Mucosa of descending colon (tissue), 3 donors: Measurements from ENCODE around the gene CACNA1F. TPM values are rescaled to one million over a fixed set of nuclear protein-coding genes. Genes with fewer than 3 reads are reported as not detected.

Experiments used
- ATAC-seq: fragments of 200-7000 bp; cut with Tn5 transposase; one replicate; pipeline ENCODE4 v1.9.1; 2020; ENCODE audit warnings: mild to moderate bottlenecking, moderate library complexity
- DNase-seq, 3 donors: peaks; one replicate each; pipeline ENCODE4 v3.0.0-alpha.2; 2020
- H3K36me3 ChIP-seq: fragments of 200-600 bp; one replicate; pipeline ENCODE4 v1.8.0; 2021; ENCODE audit warnings: low read depth, mild to moderate bottlenecking
- H3K4me1 ChIP-seq: fragments of 200-600 bp; one replicate; pipeline ENCODE4 v1.8.0; 2021; ENCODE audit warnings: low read depth, mild to moderate bottlenecking
- H3K4me3 ChIP-seq: fragments of 200-600 bp; one replicate; pipeline ENCODE4 v1.8.0; 2021; ENCODE audit warnings: mild to moderate bottlenecking
- H3K9me3 ChIP-seq: fragments of 200-600 bp; one replicate; pipeline ENCODE4 v1.8.0; 2021; ENCODE audit warnings: mild to moderate bottlenecking
- intact Hi-C, 2 donors: fragments of 100-400 bp; cut with DNase I in 1 of 2; cut with micrococcal nuclease in 1 of 2; formaldehyde crosslinking; loops; one replicate each; pipeline versions ENCODE4 v1.11.0 to v1.11.1; 2022; cut with DNase I, micrococcal nuclease
- total RNA-seq, 3 donors: library from RNA; stranded (reverse); fragmentation: NEBNext Ultra II Directional in 2 of 3; extraction: Animal tissue kit (Norgen Biotek cat#: 25700) in 2 of 3; gene quantifications; one replicate each; pipeline versions ENCODE4 v1.2.1 to v1.2.4, GENCODE V29; 2021 to 2023
- TF ChIP-seq, protein P1 (sequence below): fragments of 200-600 bp; IDR thresholded peaks from one replicate; pipeline ENCODE4 v1.8.0; 2022; ENCODE audit warnings: antibody characterized with exemption, mild to moderate bottlenecking
- donor health status: DM: no; HTN: no; CAD: no; lungs with moderate emphysema.
- donor health status: DM: no; HTN: no; CAD: no.
- donor health status: DM: no; HTN: yes; CAD: no.

The CACNA1F gene
- total RNA-seq, 3 donors from 2014 or later = 0.70 to 3.0 (median 1.7) TPM

DNA sequence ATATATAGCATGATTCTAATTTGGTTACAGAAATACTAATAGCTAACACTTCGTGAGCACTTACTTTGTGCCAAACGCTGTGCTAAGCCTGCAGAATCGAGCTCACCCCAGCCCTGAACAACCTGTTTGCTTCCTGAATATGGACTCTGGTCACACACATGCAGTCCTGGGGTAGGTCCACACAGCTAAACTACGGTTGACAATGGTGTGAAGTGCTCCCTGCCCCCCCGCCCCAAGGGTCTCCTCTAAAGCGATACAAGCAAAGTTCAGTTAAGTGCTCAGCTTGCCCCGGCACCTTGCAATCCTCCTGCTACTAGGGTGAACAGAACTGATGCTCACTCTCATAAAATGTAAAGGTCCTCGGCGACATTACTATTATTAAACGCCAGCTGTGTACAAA is 30.5 kb upstream of the CACNA1F start:
- TF ChIP-seq, protein P1, sequence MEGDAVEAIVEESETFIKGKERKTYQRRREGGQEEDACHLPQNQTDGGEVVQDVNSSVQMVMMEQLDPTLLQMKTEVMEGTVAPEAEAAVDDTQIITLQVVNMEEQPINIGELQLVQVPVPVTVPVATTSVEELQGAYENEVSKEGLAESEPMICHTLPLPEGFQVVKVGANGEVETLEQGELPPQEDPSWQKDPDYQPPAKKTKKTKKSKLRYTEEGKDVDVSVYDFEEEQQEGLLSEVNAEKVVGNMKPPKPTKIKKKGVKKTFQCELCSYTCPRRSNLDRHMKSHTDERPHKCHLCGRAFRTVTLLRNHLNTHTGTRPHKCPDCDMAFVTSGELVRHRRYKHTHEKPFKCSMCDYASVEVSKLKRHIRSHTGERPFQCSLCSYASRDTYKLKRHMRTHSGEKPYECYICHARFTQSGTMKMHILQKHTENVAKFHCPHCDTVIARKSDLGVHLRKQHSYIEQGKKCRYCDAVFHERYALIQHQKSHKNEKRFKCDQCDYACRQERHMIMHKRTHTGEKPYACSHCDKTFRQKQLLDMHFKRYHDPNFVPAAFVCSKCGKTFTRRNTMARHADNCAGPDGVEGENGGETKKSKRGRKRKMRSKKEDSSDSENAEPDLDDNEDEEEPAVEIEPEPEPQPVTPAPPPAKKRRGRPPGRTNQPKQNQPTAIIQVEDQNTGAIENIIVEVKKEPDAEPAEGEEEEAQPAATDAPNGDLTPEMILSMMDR = no peak
- no peak for DNase-seq
- ATAC-seq = no peak
- no peaks in the 10 kb centered on the region for H3K9me3 ChIP-seq
- intact Hi-C loops = no loop called here
- no peaks in the 10 kb centered on the region for H3K4me1 ChIP-seq
- H3K36me3 ChIP-seq = no peaks in the 10 kb centered on the region
- H3K4me3 ChIP-seq = no peak overlapping the region

DNA sequence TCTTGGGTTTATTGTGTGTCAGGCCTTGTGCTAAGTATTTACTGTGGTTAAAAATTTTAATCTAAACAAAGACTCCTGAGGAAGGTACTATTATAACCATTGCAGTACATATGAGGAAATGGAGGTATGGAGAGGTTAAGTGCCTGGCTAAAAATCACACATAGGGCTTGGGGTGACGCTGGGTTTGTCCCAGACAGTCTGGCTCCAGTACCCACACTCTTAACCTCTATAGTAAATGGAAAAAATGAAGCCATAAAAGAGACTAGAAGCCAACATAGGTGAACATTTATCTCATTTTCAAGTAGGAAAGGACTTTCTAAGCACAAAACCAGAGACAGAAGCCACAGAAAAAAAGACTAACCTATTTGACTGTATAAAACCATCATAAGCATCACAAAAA is 29.5 kb upstream of the CACNA1F start:
- no peaks in the 10 kb centered on the region for H3K4me1 ChIP-seq
- no peaks in the 10 kb centered on the region for H3K9me3 ChIP-seq
- intact Hi-C loops = no loop called here
- TF ChIP-seq, protein P1 = no peak
- no peaks in the 10 kb centered on the region for H3K36me3 ChIP-seq
- no peak for ATAC-seq
- no peak for DNase-seq
- no peak overlapping the region for H3K4me3 ChIP-seq

DNA sequence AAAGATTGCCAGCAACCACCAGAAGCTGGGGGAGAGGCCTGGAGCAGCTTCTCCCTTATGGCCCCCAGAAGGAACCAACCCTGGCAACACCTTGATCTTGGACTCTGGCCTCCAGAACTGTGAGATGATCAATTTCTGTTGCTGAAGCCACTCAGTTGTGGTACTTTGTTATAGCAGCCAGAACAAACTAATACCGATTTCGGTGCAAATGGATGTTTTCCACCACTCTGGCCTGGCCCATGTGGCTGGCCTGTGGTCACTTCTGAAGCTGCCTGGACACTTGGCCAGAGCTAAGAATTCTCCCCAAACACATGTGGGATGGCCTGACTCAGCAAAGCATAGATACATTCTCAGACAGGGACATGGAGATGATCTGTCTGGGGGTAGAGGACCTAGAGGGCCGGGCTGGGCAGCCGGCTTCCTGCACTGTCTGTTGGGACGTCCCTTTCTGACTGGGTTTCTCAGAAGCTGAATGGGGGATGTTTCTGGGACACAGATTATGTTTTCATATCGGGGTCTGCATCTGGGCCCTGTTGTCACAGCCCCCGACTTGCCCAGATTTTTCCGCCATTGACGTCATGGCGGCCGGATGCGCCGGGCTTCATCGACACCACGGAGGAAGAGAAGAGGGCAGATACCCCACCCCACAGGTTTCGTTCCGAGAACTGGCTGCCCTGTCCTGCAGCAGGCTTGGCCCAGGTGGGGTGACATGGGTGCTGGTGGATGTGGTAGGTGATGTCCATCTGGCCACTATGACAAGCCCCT is 27.3 kb upstream of the CACNA1F start:
- TF ChIP-seq, protein P1 = no peak
- no peak for DNase-seq
- no peak for ATAC-seq
- no peaks in the 10 kb centered on the region for H3K9me3 ChIP-seq
- H3K4me3 ChIP-seq = no peak overlapping the region
- H3K36me3 ChIP-seq = no peaks in the 10 kb centered on the region
- no peaks in the 10 kb centered on the region for H3K4me1 ChIP-seq
- intact Hi-C loops = no loop called here

DNA sequence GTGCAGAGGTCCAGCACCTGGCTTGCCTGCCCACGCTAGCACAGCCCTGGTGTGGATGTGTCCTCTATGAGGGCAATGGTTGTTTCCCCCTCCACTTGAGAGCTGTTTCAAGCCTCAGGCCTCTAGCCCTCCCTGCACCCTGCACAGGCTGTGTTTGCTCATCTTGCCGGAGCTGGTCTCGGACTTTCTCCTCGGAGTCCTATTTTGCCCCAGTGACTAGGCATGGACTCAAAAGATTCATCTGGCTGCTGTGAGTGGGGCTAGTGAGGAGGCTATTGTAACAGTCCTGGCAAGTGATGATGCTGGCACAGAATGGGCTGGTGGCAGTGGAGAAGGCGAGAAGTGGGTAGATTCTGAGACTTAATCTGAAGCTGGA is 25.6 kb upstream of the CACNA1F start:
- Histone ChIP-seq H3K36me3 (no peaks in the 10 kb centered on the region), H3K9me3 (no peaks in the 10 kb centered on the region), H3K4me1 (no peaks in the 10 kb centered on the region), H3K4me3 (no peak overlapping the region)
- intact Hi-C loops = no loop called here
- DNase-seq = no peak
- no peak for ATAC-seq
- TF ChIP-seq, protein P1 = no peak

DNA sequence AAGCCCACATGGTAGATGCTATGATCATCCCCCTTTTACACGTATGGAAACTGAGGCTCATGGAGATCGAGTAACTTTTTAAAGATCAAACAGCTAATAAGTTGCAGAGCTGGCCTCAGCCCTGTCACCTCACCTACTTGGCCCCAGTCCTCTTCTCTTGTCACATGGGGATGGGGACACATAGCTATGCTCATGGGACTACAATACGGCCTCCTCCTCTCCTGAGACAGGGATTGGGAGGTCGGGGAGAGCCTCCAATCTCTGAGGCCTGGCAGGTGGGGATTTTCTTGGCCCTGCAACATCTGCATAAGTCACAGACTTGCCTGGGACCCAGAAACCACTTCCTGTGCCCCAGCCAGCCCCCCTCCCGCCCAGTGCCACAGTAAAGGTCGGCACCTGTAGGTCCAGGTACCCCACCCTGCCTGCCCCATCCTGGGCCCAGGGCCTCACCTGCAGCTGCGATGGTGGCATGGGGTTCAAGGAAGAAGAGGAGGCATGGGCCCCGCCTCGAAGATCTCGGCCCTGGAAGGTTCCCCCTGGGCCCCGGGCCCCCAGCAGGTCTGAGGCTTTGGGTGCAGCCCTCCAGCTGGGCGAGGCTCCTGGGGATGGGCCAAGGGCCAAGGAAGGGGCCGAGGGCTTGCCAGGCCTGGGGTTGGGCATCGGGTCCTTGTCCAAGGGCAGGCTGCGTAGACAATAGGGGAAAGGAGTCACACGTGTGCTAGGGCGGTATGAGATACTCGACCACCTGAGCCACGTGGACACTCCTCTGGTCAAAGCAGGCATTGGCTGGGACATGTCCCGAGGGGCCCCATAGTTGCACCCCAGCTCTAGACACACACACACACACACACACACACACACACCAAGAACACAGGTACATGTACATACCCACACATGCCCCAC is 25.0 kb upstream of the CACNA1F start:
- no peak for DNase-seq
- intact Hi-C loops = no loop called here
- Histone ChIP-seq H3K36me3 (no peaks in the 10 kb centered on the region), H3K4me3 (no peak overlapping the region), H3K4me1 (no peaks in the 10 kb centered on the region), H3K9me3 (no peaks in the 10 kb centered on the region)
- peak; percentile 26 for ATAC-seq
- TF ChIP-seq, protein P1 = no peak
